Measurements from ENCODE around the gene KDM5A. TPM values are rescaled to one million over a fixed set of nuclear protein-coding genes. Genes with fewer than 3 reads are reported as not detected.

KDM5A gene
- total and polyA plus RNA-seq, 2 donors (not counting 1 experiment from before 2014, with no cell fraction given) = 24.4 to 54.5 TPM

DNA sequence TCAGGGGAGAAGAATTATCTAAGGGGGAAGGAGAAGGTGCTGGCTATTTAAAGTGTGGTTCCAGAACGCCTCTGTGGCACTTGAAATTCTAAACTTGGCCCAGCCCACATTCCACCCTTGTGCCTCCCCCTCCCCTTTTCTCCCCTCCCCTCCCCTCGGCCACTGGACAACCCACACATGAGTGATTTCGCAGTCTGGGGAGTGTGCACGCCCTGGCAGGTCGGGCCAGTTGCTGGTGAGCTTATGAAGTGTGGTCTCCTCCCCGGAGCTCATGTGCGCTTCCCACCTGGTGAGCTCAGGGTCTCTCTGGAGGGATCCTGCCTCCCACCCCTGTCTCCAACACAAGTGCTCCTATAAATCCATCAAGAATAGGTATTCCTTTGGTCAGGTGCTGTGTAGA lies 126.3 kb downstream of the KDM5A start, which contains the start of gene SLC6A13:
Gene SLC6A13, minus strand, starts transcription at position 20 of the 400 bp plus-strand sequence. CDS start 2,784 bp downstream, outside the sequence.
- Histone ChIP-seq H3K27me3 (ENCODE audit: control insufficient read depth, insufficient read depth, low read length) (peaks cover 9% of the 10 kb centered on the region), H2AFZ (ENCODE audit: low read length) (no peak within 1 kb of the TSS), H3K27ac (ENCODE audit: insufficient read depth, low read length) (no peak within 1 kb of the TSS), H4K20me1 (ENCODE audit: control insufficient read depth, extremely low read depth, insufficient read depth, low read length) (no peaks in the 10 kb centered on the region), H3K36me3 (ENCODE audit: control insufficient read depth, insufficient read depth, low read length) (no peaks in the 10 kb centered on the region), H3K4me3 (replicated peaks in 1 of 4; ENCODE audit: control extremely low read depth in 1 of 4, insufficient read depth in 1 of 4, low read depth in 3 of 4, low read length in 4 of 4) (no peak within 1 kb of the TSS), H3K9me3 (ENCODE audit: control insufficient read depth, insufficient read depth, low read depth, low read length) (no peaks in the 10 kb centered on the region), H3K79me2 (ENCODE audit: control insufficient read depth, insufficient read depth, low read length) (no peaks in the 10 kb centered on the region), H3K9ac (ENCODE audit: insufficient read depth, low read length) (no peak within 1 kb of the TSS), H3K4me1 (ENCODE audit: control insufficient read depth, extremely low read depth, insufficient read depth, low read length) (no peaks in the 10 kb centered on the region), H3K4me2 (ENCODE audit: extremely low read depth, insufficient read depth, low read length) (no peak within 1 kb of the TSS)
- TF ChIP-seq EZH2 (IDR thresholded peaks at IDR 0.05; ENCODE audit: low read length, missing control alignments) = no peak
- TF ChIP-seq, protein P1, sequence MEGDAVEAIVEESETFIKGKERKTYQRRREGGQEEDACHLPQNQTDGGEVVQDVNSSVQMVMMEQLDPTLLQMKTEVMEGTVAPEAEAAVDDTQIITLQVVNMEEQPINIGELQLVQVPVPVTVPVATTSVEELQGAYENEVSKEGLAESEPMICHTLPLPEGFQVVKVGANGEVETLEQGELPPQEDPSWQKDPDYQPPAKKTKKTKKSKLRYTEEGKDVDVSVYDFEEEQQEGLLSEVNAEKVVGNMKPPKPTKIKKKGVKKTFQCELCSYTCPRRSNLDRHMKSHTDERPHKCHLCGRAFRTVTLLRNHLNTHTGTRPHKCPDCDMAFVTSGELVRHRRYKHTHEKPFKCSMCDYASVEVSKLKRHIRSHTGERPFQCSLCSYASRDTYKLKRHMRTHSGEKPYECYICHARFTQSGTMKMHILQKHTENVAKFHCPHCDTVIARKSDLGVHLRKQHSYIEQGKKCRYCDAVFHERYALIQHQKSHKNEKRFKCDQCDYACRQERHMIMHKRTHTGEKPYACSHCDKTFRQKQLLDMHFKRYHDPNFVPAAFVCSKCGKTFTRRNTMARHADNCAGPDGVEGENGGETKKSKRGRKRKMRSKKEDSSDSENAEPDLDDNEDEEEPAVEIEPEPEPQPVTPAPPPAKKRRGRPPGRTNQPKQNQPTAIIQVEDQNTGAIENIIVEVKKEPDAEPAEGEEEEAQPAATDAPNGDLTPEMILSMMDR (conservative IDR thresholded peaks at IDR 0.05 in 1 of 2, IDR thresholded peaks at IDR 0.05 in 1 of 2; ENCODE audit: low read depth in 1 of 2, low read length in 2 of 2) = no peak
- peak in 1 of 2 donors; percentile 58 for DNase-seq (ENCODE audit: low read depth in 2 of 2)

DNA sequence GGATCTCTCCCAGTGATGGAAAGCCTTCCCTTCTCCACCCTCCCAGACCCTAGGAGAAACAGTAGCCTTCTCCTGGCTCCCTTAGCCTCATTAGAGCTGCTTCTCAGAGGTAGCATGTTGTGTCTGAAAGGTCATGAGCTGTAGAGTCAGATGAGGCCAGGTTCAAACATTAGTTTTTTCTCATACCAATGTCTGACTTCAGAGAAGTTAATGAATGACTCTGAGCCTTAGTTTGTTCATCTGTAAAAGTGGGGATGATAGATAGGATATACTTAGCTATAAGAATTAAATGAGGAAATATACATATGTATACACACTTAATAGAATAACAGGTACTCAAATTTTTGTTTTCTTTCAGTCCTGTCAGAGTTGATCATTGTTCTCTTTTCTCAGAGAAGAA lies 127.0 kb downstream of the KDM5A start:
- no peaks in the 10 kb centered on the region for H3K4me1 ChIP-seq (ENCODE audit: control insufficient read depth, extremely low read depth, insufficient read depth, low read length)
- H3K9ac ChIP-seq (ENCODE audit: insufficient read depth, low read length) = no peak overlapping the region
- no peak overlapping the region for H3K4me3 ChIP-seq (replicated peaks in 1 of 4; ENCODE audit: control extremely low read depth in 1 of 4, insufficient read depth in 1 of 4, low read depth in 3 of 4, low read length in 4 of 4)
- peaks cover 9% of the 10 kb centered on the region for H3K27me3 ChIP-seq (ENCODE audit: control insufficient read depth, insufficient read depth, low read length)
- no peak overlapping the region for H3K27ac ChIP-seq (ENCODE audit: insufficient read depth, low read length)
- no peak for DNase-seq (ENCODE audit: low read depth in 2 of 2)
- no peaks in the 10 kb centered on the region for H4K20me1 ChIP-seq (ENCODE audit: control insufficient read depth, extremely low read depth, insufficient read depth, low read length)
- no peak overlapping the region for H2AFZ ChIP-seq (ENCODE audit: low read length)
- no peaks in the 10 kb centered on the region for H3K79me2 ChIP-seq (ENCODE audit: control insufficient read depth, insufficient read depth, low read length)
- no peak for TF ChIP-seq EZH2 (IDR thresholded peaks at IDR 0.05; ENCODE audit: low read length, missing control alignments)
- TF ChIP-seq, protein P1 (conservative IDR thresholded peaks at IDR 0.05 in 1 of 2, IDR thresholded peaks at IDR 0.05 in 1 of 2; ENCODE audit: low read depth in 1 of 2, low read length in 2 of 2) = no peak
- H3K9me3 ChIP-seq (ENCODE audit: control insufficient read depth, insufficient read depth, low read depth, low read length) = no peaks in the 10 kb centered on the region
- no peaks in the 10 kb centered on the region for H3K36me3 ChIP-seq (ENCODE audit: control insufficient read depth, insufficient read depth, low read length)
- H3K4me2 ChIP-seq (ENCODE audit: extremely low read depth, insufficient read depth, low read length) = no peak overlapping the region

DNA sequence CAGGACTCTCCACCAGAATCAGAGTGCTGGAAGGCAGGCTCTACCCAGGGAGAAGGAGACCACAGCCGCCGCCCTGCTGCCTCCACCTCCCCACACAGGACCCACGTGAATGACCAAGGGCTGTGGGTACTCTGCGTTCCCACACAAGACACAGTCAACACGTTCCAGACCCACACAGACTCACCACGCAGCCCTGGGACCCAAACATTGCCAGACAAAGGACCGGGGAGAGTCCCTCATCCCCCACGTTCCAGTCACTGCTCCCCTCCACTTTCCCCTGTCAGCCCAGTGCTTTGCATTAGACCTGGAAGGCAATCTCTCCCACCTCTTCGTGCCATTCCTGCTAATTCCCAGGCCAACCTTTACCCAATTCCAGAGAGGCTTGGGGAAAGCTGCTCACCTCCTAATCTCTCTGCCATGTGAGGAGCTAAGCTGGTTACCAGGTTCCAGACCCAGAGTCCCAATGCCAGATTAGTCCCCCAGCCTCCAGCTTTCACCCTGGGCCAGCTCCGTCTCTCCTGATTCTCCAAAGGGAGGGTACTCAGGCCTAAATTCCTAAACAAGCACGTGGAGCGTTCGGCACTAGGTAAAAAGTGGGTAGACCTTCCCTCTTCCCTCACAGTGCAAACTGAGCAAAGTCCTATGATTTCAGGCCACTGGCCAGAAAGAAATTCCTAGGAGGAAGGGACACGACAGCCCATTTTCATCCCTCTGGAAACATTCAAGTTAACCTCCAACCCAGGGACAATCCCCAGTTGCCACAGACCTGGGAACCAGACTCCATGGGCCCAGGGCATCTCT lies 131.4 kb downstream of the KDM5A start:
- H2AFZ ChIP-seq (ENCODE audit: low read length) = no peak overlapping the region
- no peak overlapping the region for H3K4me3 ChIP-seq (replicated peaks in 1 of 4; ENCODE audit: control extremely low read depth in 1 of 4, insufficient read depth in 1 of 4, low read depth in 3 of 4, low read length in 4 of 4)
- no peaks in the 10 kb centered on the region for H3K79me2 ChIP-seq (ENCODE audit: control insufficient read depth, insufficient read depth, low read length)
- peaks cover 17% of the 10 kb centered on the region for H3K27me3 ChIP-seq (ENCODE audit: control insufficient read depth, insufficient read depth, low read length)
- no peak overlapping the region for H3K27ac ChIP-seq (ENCODE audit: insufficient read depth, low read length)
- no peaks in the 10 kb centered on the region for H3K4me1 ChIP-seq (ENCODE audit: control insufficient read depth, extremely low read depth, insufficient read depth, low read length)
- no peaks in the 10 kb centered on the region for H3K36me3 ChIP-seq (ENCODE audit: control insufficient read depth, insufficient read depth, low read length)
- no peaks in the 10 kb centered on the region for H4K20me1 ChIP-seq (ENCODE audit: control insufficient read depth, extremely low read depth, insufficient read depth, low read length)
- no peak overlapping the region for H3K4me2 ChIP-seq (ENCODE audit: extremely low read depth, insufficient read depth, low read length)
- no peak overlapping the region for H3K9ac ChIP-seq (ENCODE audit: insufficient read depth, low read length)
- no peak for DNase-seq (ENCODE audit: low read depth in 2 of 2)
- H3K9me3 ChIP-seq (ENCODE audit: control insufficient read depth, insufficient read depth, low read depth, low read length) = no peaks in the 10 kb centered on the region
- TF ChIP-seq, protein P1 (conservative IDR thresholded peaks at IDR 0.05 in 1 of 2, IDR thresholded peaks at IDR 0.05 in 1 of 2; ENCODE audit: low read depth in 1 of 2, low read length in 2 of 2) = no peak

All from fibroblast of lung (primary cell).